Measurements from ENCODE around the gene KANSL1.
"Not testable (repeated sequence)": the region's sequence is repeated elsewhere in the genome, so short reads cannot be mapped to it uniquely, and the experiment has no call there.

DNA sequence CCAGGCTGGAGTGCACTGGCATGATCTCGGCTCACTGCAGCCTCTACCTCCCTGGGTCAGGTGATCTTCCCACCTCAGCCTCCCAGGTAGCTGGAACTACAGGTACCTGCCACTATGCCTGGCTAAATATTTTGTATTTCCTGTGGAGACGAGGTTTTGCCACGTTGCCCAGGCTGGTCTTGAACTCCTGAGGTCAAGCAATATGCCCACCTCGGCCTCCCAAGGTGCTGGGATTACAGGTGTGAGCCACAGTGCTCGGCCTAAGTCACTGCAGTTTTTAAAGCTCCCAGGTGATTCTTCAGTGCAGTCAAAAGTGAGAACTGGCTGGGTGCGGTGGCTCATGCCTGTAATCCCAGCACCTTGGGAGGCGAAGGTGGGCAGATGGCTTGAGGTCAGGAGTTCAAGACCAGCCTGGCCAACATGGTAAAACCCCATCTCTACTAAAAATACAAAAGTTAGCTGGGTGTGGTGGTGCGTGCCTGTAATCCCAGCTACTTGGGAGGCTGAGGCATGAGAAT is 173.8 kb downstream of the KANSL1 start:
- not testable (repeated sequence) for TF ChIP-seq CTCF (conservative IDR thresholded peaks at IDR 0.05 in 1 of 2, IDR thresholded peaks at IDR 0.05 in 1 of 2; ENCODE audit: low read depth in 1 of 2, low read length in 2 of 2); EZH2 (IDR thresholded peaks at IDR 0.05; ENCODE audit: low read length, missing control alignments)

Data from fibroblast of lung (primary cell).